Measurements from ENCODE around the gene STK38. TPM values are rescaled to one million over a fixed set of nuclear protein-coding genes. Genes with fewer than 3 reads are reported as not detected.

STK38 gene
- total and polyA plus RNA-seq, 2 of the 8 experiments (the other 6 are each of a cell fraction or from before 2014, with no cell fraction given), result 8.1 to 19.8 TPM

DNA sequence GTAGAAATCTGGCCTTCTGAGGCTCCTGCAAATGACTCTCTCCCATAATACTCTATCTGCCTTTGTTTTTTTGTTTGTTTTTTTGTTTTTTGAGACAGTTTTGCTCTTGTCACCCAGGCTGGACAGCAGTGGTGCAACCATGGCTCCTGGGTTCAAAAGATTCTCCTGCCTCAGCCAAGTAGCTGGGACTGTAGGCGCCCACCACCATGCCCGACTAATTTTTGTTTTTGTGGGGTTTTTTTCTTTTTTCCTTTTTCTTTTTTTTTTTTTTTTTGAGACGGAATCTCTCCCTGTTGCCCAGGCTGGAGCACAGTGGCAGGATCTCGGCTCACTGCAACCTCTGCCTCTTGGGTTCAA is 16.6 kb upstream of the STK38 start (continued):
- TF ChIP-seq SIRT6 (IDR thresholded peaks at IDR 0.05; ENCODE audit: low read length), result no peak

All from H1 (cell line).